HepG2 (cell line): ENCODE data around the gene MGMT. TPM values are rescaled to one million over a fixed set of nuclear protein-coding genes. Genes with fewer than 3 reads are reported as not detected.
A peak's percentile ranks its signal among the peaks of the same experiment; 100 is the strongest.

ENCODE experiments used
- CEBPG ChIP-seq: IDR thresholded peaks from 2 replicates; pipeline ENCODE4 v1.6.1; 2016
- CENPBD1 ChIP-seq: sonication (generic); formaldehyde crosslinking; IDR thresholded peaks from 2 replicates; pipeline ENCODE4 v1.8.0; 2022; ENCODE audit warnings: missing genetic modification reagents, low read depth, mild to moderate bottlenecking, borderline replicate concordance
- DNMT3B ChIP-seq: conservative IDR thresholded peaks from 2 replicates; pipeline ENCODE4 v1.6.1; 2016; ENCODE audit warnings: missing biosample characterization, control low read depth
- NR0B2 ChIP-seq: sonication (generic); formaldehyde crosslinking; IDR thresholded peaks from 2 replicates; pipeline ENCODE4 v1.4.0; 2020; ENCODE audit warnings: mild to moderate bottlenecking, missing genetic modification reagents
- NR2F2 ChIP-seq: IDR thresholded peaks from 2 replicates; pipeline ENCODE4 v1.6.1; 2012; ENCODE audit warnings: low read depth, inconsistent platforms, borderline replicate concordance
- PBX3 ChIP-seq: sonication (generic); formaldehyde crosslinking; IDR thresholded peaks from 2 replicates; pipeline ENCODE4 v1.8.1; 2023; ENCODE audit warnings: missing genetic modification reagents, inconsistent platforms, borderline replicate concordance
- PHB2 ChIP-seq: fragments of 450-650 bp; IDR thresholded peaks from 2 replicates; pipeline ENCODE4 v1.6.1; 2018; ENCODE audit not compliant: partially characterized antibody
- PHF8 ChIP-seq: sonication (generic); formaldehyde crosslinking; IDR thresholded peaks from 2 replicates; pipeline ENCODE4 v1.5.0; 2020; ENCODE audit warnings: missing genetic modification reagents
- PRMT3 ChIP-seq: sonication (generic); formaldehyde crosslinking; IDR thresholded peaks from 2 replicates; pipeline ENCODE4 v1.8.1; 2022; ENCODE audit warnings: low read depth, mild to moderate bottlenecking, moderate library complexity, missing genetic modification reagents, borderline replicate concordance
- RARA ChIP-seq: IDR thresholded peaks from 2 replicates; pipeline ENCODE4 v1.6.1; 2016; ENCODE audit warnings: missing genetic modification reagents, missing compliant biosample characterization
- RNF219 ChIP-seq: sonication (generic); formaldehyde crosslinking; IDR thresholded peaks from 2 replicates; pipeline ENCODE4 v1.5.0; 2020; ENCODE audit warnings: mild to moderate bottlenecking, missing genetic modification reagents
- RXRA ChIP-seq: sonication (generic); formaldehyde crosslinking; IDR thresholded peaks from 2 replicates; pipeline ENCODE4 v1.5.1; 2020; ENCODE audit warnings: missing genetic modification reagents
- SCMH1 ChIP-seq: sonication (generic); formaldehyde crosslinking; IDR thresholded peaks from 2 replicates; pipeline ENCODE4 v1.9.0; 2021; ENCODE audit warnings: missing genetic modification reagents, mild to moderate bottlenecking, borderline replicate concordance
- TBL1XR1 ChIP-seq: fragments of 150-350 bp; IDR thresholded peaks from 2 replicates; pipeline ENCODE4 v1.6.1; 2014; ENCODE audit warnings: borderline replicate concordance, low read length; ENCODE audit not compliant: partially characterized antibody
- ZBTB7A ChIP-seq: sonication (generic); formaldehyde crosslinking; IDR thresholded peaks from 2 replicates; pipeline ENCODE4 v1.8.0; 2022; ENCODE audit warnings: mild to moderate bottlenecking, missing genetic modification reagents
- ZBTB8A ChIP-seq: sonication (generic); formaldehyde crosslinking; IDR thresholded peaks from 2 replicates; pipeline ENCODE4 v1.4.0; 2020; ENCODE audit warnings: mild to moderate bottlenecking, low read depth, missing genetic modification reagents, borderline replicate concordance
- ZNF275 ChIP-seq: sonication (generic); formaldehyde crosslinking; IDR thresholded peaks from 2 replicates; pipeline ENCODE4 v1.8.0; 2022; ENCODE audit warnings: missing genetic modification reagents, mild to moderate bottlenecking, inconsistent platforms, borderline replicate concordance
- ZNF337 ChIP-seq: sonication (generic); formaldehyde crosslinking; IDR thresholded peaks from 2 replicates; pipeline ENCODE4 v1.5.1; 2020; ENCODE audit warnings: missing genetic modification reagents, low read depth, mild to moderate bottlenecking, borderline replicate concordance
- ZNF550 ChIP-seq: sonication (generic); formaldehyde crosslinking; IDR thresholded peaks from 2 replicates; pipeline ENCODE4 v1.4.0; 2020; ENCODE audit warnings: mild to moderate bottlenecking, missing genetic modification reagents, borderline replicate concordance
- ZNF557 ChIP-seq: sonication (generic); formaldehyde crosslinking; IDR thresholded peaks from 2 replicates; pipeline ENCODE4 v1.4.0; 2020; ENCODE audit warnings: missing genetic modification reagents
- ZNF563 ChIP-seq: sonication (generic); formaldehyde crosslinking; IDR thresholded peaks from 2 replicates; pipeline ENCODE4 v1.8.0; 2022; ENCODE audit warnings: mild to moderate bottlenecking, moderate library complexity, missing genetic modification reagents
- ZNF674 ChIP-seq: sonication (generic); formaldehyde crosslinking; IDR thresholded peaks from 2 replicates; pipeline ENCODE4 v1.5.0; 2020; ENCODE audit warnings: low read depth, mild to moderate bottlenecking, missing genetic modification reagents
- ZNF790 ChIP-seq: sonication (generic); formaldehyde crosslinking; IDR thresholded peaks from 2 replicates; pipeline ENCODE4 v1.8.0; 2022; ENCODE audit warnings: missing genetic modification reagents, mild to moderate bottlenecking, borderline replicate concordance
- polyA plus RNA-seq, 8 experiments: library from polyadenylated mRNA; depleted of rRNA in 3 of 8; stranded (reverse) in 7 of 8; unstranded in 1 of 8; fragments of >200 nt; fragmentation: Illumina TruSeq in 4 of 8; extraction: Trizol in 4 of 8; gene quantifications; 2 replicates each; pipeline versions ENCODE4 v1.2.1 to v1.2.3, GENCODE V29; 2011 to 2016; ENCODE audit warnings: low read depth in 4 of 8, missing spikeins in 1 of 8, mixed read lengths in 1 of 8; ENCODE audit not compliant: insufficient read depth in 1 of 8
- total RNA-seq, 5 experiments: library from RNA; depleted of rRNA; stranded (reverse); fragments of >200 nt; fragmentation: Illumina TruSeq; extraction: Trizol; gene quantifications; 2 replicates each; pipeline ENCODE4 v1.2.3, GENCODE V29; 2016; ENCODE audit warnings: low read depth in 1 of 5

Gene MGMT
- total and polyA plus RNA-seq, 2 of the 13 experiments (the other 11 are each of a cell fraction or from before 2014, with no cell fraction given): 12.0 to 19.5 TPM

GRCh38 chr10:129470103-129470851 is 3.2 kb downstream of the MGMT start (continued):
- no peak for TF ChIP-seq CENPBD1
- TF ChIP-seq ZNF337 (CRISPR knock-in tag): no peak
- TF ChIP-seq PRMT3 (CRISPR knock-in tag): no peak
- TF ChIP-seq NR2F2: no peak
- no peak for TF ChIP-seq ZNF674 (CRISPR knock-in tag)
- TF ChIP-seq PBX3 (CRISPR knock-in tag): no peak
- TF ChIP-seq ZNF557: no peak
- TF ChIP-seq ZNF790 (CRISPR knock-in tag): no peak
- no peak for TF ChIP-seq ZNF275 (CRISPR knock-in tag)
- TF ChIP-seq TBL1XR1: no peak
- no peak for TF ChIP-seq PHB2
- TF ChIP-seq RNF219 (CRISPR knock-in tag): no peak
- TF ChIP-seq ZNF563 (CRISPR knock-in tag): no peak
- peak; percentile 82 for TF ChIP-seq CEBPG (CRISPR knock-in tag)
- no peak for TF ChIP-seq RARA (CRISPR knock-in tag)
- TF ChIP-seq SCMH1 (CRISPR knock-in tag): no peak
- no peak for TF ChIP-seq RXRA (CRISPR knock-in tag)
- TF ChIP-seq PHF8 (CRISPR knock-in tag): no peak
- TF ChIP-seq ZBTB7A (CRISPR knock-in tag): no peak
- no peak for TF ChIP-seq NR0B2
- no peak for TF ChIP-seq DNMT3B (CRISPR knock-in tag)
- no peak for TF ChIP-seq ZBTB8A (CRISPR knock-in tag)
- TF ChIP-seq ZNF550: no peak
